Heart right ventricle (tissue), 16 donors: Measurements from ENCODE around the gene SPDEF. TPM values are rescaled to one million over a fixed set of nuclear protein-coding genes. Genes with fewer than 3 reads are reported as not detected.

Experiments used
- ATAC-seq, 8 donors: fragments of 200-7000 bp; cut with Tn5 transposase; one replicate each; pipeline ENCODE4 v1.9.1; 2020; ENCODE audit warnings: mild to moderate bottlenecking in 8 of 8, moderate library complexity in 8 of 8, moderate number of reproducible peaks in 1 of 8
- DNase-seq, 2 donors: peaks; one replicate each; pipeline ENCODE4 v3.0.0-alpha.2; 2020
- H3K27ac ChIP-seq, 10 donors: fragments of 200-600 bp; sonication (generic) in 2 of 10; one replicate each; pipeline versions ENCODE4 v1.5.0 to v1.8.0; 2020 to 2022; ENCODE audit warnings: mild to moderate bottlenecking in 3 of 10
- H3K27me3 ChIP-seq, 7 donors: fragments of 200-600 bp; one replicate each; pipeline ENCODE4 v1.8.0; 2021 to 2022; ENCODE audit warnings: mild to moderate bottlenecking in 2 of 7
- H3K36me3 ChIP-seq, 9 donors: fragments of 200-600 bp; sonication (generic) in 1 of 9; one replicate each; pipeline versions ENCODE4 v1.5.0 to v1.8.0; 2020 to 2022; ENCODE audit warnings: mild to moderate bottlenecking in 2 of 9
- H3K4me1 ChIP-seq, 9 donors: fragments of 200-600 bp; sonication (generic) in 1 of 9; one replicate each; pipeline versions ENCODE4 v1.5.0 to v1.8.0; 2020 to 2022; ENCODE audit warnings: mild to moderate bottlenecking in 4 of 9
- H3K4me3 ChIP-seq, 10 donors: fragments of 200-600 bp; sonication (generic) in 2 of 10; one replicate each; pipeline versions ENCODE4 v1.5.0 to v1.8.0; 2020 to 2022; ENCODE audit warnings: mild to moderate bottlenecking in 7 of 10, moderate library complexity in 2 of 10
- H3K9me3 ChIP-seq, 11 donors: fragments of 200-600 bp in 10 of 11; sonication (generic) in 2 of 11; one replicate each; pipeline versions ENCODE4 v1.5.0 to v1.8.0; 2013 to 2022; ENCODE audit warnings: mild to moderate bottlenecking in 2 of 11, control low read depth in 1 of 11, moderate library complexity in 1 of 11
- CTCF ChIP-seq, 9 donors: fragments of 200-600 bp; sonication (generic) in 2 of 9; IDR thresholded peaks; one replicate each; pipeline versions ENCODE4 v1.5.0 to v1.8.0; 2021 to 2022; ENCODE audit warnings: antibody characterized with exemption in 9 of 9, mild to moderate bottlenecking in 5 of 9, moderate library complexity in 1 of 9
- WGBS, 2 donors: extraction: QIAGEN DNeasy Blood & Tissue Kit; methylation state at CpG; one replicate each; pipeline ENCODE4 v1.1.7; 2013; ENCODE audit warnings: inconsistent platforms in 1 of 2; 5-methylcytosine and 5-hydroxymethylcytosine counted together
- intact Hi-C, 10 donors: fragments of 100-400 bp; cut with DNase I; formaldehyde crosslinking; loops; one replicate each; pipeline versions ENCODE4 v1.11.1 to v1.14.2; 2022
- polyA plus RNA-seq, 2 donors: library from polyadenylated mRNA; stranded (reverse); fragments of 200-250 nt; gene quantifications; one replicate each; pipeline ENCODE4 v1.2.3, GENCODE V29; 2013
- total RNA-seq, 10 donors: library from RNA; stranded (reverse); fragmentation: NEBNext Ultra II Directional in 3 of 10; extraction: Animal tissue kit (Norgen Biotek cat#: 25700) in 3 of 10; gene quantifications; one replicate each; pipeline versions ENCODE4 v1.2.1 to v1.2.4, GENCODE V29; 2021 to 2023
- donor health status: Arrhythmogenic right ventricular cardiomyopathy.
- donor health status: ischemic (EF 13 %, LVEDD 7.1; RV severe dilation, severe dysfunction).
- donor health status: healthy with polysubstance abuse.
- donor health status: DM: no; HTN: yes; CAD: no.
- donor health status: DM: no; HTN: no; CAD: no.
- donor health status: ischemic (EF 25% LVEDD 6.9; RV normal size, moderate dysfunction).
- donor health status: ischemic (EF 25% LVEDD 5.7; RV mildly dilated, moderate dysfunction).
- donor health status: healthy.
- donor health status: DM: yes; HTN: yes; CAD: no.
- donor health status: Ischemic cardiomyopathy.
- donor health status: ischemic (EF 35%, LVEDD 5.7; RV mildly dilated, moderate dysfunction).
- donor health status: nonischemic (EF 11% LVEDD 7.7; RV severe dilation, severe dysfunction).
- donor health status: DM: yes; HTN: yes; CAD: no.
- donor health status: PGD.
- donor health status: ischemic (EF 29% LVEDD 5.4; RV normal size, mild dysfunction).
- donor health status: nonischemic (EF 23%, LVEDD 6.1; RV moderate dilation, normal function).

The SPDEF gene
- total and polyA plus RNA-seq, 12 donors: 0.15 to 0.60 (median 0.22) TPM; not detected in 2

DNA sequence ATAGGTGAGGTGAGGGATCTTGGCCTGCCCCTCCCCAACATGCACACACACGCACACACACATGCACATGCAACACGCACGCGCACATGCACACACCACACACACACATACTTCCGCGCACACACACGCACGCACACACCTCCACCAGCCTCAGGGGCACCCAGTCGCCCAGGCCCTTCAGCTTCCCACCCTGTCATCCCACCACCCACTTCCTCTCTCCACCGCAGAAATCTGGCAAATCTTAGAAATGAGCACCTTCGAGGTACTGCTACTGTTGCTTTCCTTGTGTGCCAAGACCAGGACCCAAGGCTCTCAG lies 1.2 kb downstream of the SPDEF start:
- Histone ChIP-seq H3K4me1 (no peaks in the 10 kb centered on the region), H3K4me3 (no peak overlapping the region), H3K27ac (no peak overlapping the region), H3K27me3 (no peaks in the 10 kb centered on the region), H3K9me3 (peaks cover 0 to 10% (median 0%) of the 10 kb centered on the region in 11 donors), H3K36me3 (no peaks in the 10 kb centered on the region)
- ATAC-seq (no peak), DNase-seq (no peak)
- 88 to 89% methylated on average over 11 of the region's 11 CpGs for WGBS, 2 donors
- intact Hi-C loops: no loop called here
- no peak for TF ChIP-seq CTCF (IDR thresholded peaks at IDR 0.05)

GRCh38 chr6:34554291-34555006 lies 1.7 kb downstream of the SPDEF start:
- Histone ChIP-seq H3K4me1 (no peaks in the 10 kb centered on the region), H3K36me3 (no peaks in the 10 kb centered on the region), H3K27me3 (no peaks in the 10 kb centered on the region), H3K9me3 (peaks cover 0 to 10% (median 0%) of the 10 kb centered on the region in 11 donors), H3K27ac (no peak overlapping the region), H3K4me3 (no peak overlapping the region)
- intact Hi-C loops: no loop called here
- DNase-seq: no peak
- ATAC-seq: no peak
- 53 to 54% methylated on average over 15 of the region's 15 CpGs for WGBS, 2 donors
- no peak for TF ChIP-seq CTCF (IDR thresholded peaks at IDR 0.05)

- H3K9me3 ChIP-seq: peaks cover 0 to 10% (median 0%) of the 10 kb centered on the region in 11 donors
- no peak overlapping the region for H3K27ac ChIP-seq
- no peaks in the 10 kb centered on the region for H3K36me3 ChIP-seq
- no peak for ATAC-seq
- TF ChIP-seq CTCF (IDR thresholded peaks at IDR 0.05): no peak
- 70 to 75% methylated on average over 10 of the region's 10 CpGs for WGBS, 2 donors
- no peak overlapping the region for H3K4me3 ChIP-seq
- intact Hi-C loops: no loop called here
- no peak for DNase-seq
- H3K27me3 ChIP-seq: no peaks in the 10 kb centered on the region
- H3K4me1 ChIP-seq: no peaks in the 10 kb centered on the region
Measured at GRCh38 chr6:34553750-34554149, 2.4 kb downstream of the SPDEF start.

- H3K4me3 ChIP-seq: no peak overlapping the region
- ATAC-seq: no peak
Measured at GRCh38 chr6:34553146-34553545, 3.0 kb downstream of the SPDEF start.

More at GRCh38 chr6:34553146-34553545, 3.0 kb downstream of the SPDEF start:
- no peak overlapping the region for H3K27ac ChIP-seq
- no peak for TF ChIP-seq CTCF (IDR thresholded peaks at IDR 0.05)
- H3K27me3 ChIP-seq: no peaks in the 10 kb centered on the region
- intact Hi-C loops: no loop called here
- no peaks in the 10 kb centered on the region for H3K36me3 ChIP-seq
- peaks cover 0 to 5% (median 0%) of the 10 kb centered on the region in 11 donors for H3K9me3 ChIP-seq
- DNase-seq: no peak
- H3K4me1 ChIP-seq: no peaks in the 10 kb centered on the region
- 81% methylated on average over 4 of the region's 4 CpGs for WGBS, 2 donors
